WI38 (cell line): ENCODE measurements around the gene HSPG2.
"Not testable (repeated sequence)": the region's sequence is repeated elsewhere in the genome, so short reads cannot be mapped to it uniquely, and the experiment has no call there.

Experiments
- H3K4me3 ChIP-seq: 2 replicates; pipeline ENCODE4 v1.5.1; 2011; ENCODE audit warnings: low read depth, mild to moderate bottlenecking, control low read depth, low read length
- CTCF ChIP-seq: IDR thresholded peaks from 2 replicates; pipeline ENCODE4 v1.5.1; 2012; ENCODE audit warnings: low read depth, mild to moderate bottlenecking, control low read depth, low read length

Gene HSPG2

GRCh38 chr1:21909787-21910503, 27.2 kb downstream of the HSPG2 start:
- H3K4me3 ChIP-seq = no peak overlapping the region
- TF ChIP-seq CTCF = no peak

- TF ChIP-seq CTCF = no peak
- no peak overlapping the region for H3K4me3 ChIP-seq
Measured at GRCh38 chr1:21909286-21909759, 27.8 kb downstream of the HSPG2 start.

GRCh38 chr1:21907737-21908534, 29.2 kb downstream of the HSPG2 start:
- H3K4me3 ChIP-seq = not testable (repeated sequence)

GRCh38 chr1:21907079-21907418, 30.1 kb downstream of the HSPG2 start:
- no peak overlapping the region for H3K4me3 ChIP-seq
- TF ChIP-seq CTCF = no peak

GRCh38 chr1:21906173-21907078, 30.7 kb downstream of the HSPG2 start:
- H3K4me3 ChIP-seq = no peak overlapping the region
- TF ChIP-seq CTCF = no peak

GRCh38 chr1:21904704-21905520, 32.2 kb downstream of the HSPG2 start:
- H3K4me3 ChIP-seq = no peak overlapping the region
- TF ChIP-seq CTCF = no peak

- no peak overlapping the region for H3K4me3 ChIP-seq
- TF ChIP-seq CTCF = no peak
Measured at GRCh38 chr1:21904454-21904703, 32.7 kb downstream of the HSPG2 start.
